ENCODE data around the gene MDH2. TPM values are rescaled to one million over a fixed set of nuclear protein-coding genes. Genes with fewer than 3 reads are reported as not detected.
"Not testable (repeated sequence)": the region's sequence is repeated elsewhere in the genome, so short reads cannot be mapped to it uniquely, and the experiment has no call there.

The MDH2 gene
- total and polyA plus RNA-seq, 4 donors: 54.3 to 200 (median 85.6) TPM

DNA sequence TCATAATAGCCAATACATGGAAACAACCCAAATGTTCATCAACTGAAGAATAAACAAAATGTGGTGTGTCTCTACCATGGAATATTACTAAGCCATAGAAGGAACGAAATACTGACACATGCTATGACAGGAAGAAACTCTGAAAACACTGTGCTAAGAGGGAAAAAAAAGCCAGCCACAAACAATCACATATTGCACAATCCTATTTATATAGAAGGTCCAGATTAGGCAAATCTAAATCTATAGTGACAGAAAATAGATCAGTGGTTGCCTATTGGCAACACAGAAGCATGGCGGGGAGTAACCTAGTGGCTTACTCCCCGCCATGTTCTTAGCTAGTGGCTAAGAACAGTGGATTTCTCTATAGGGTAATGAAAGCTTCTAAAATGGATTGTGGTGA is 48.0 kb downstream of the MDH2 start:
- TF ChIP-seq CTCF (IDR thresholded peaks at IDR 0.05; ENCODE audit: control extremely low read depth, extremely low read depth): no peak
- DNase-seq (no peak), ATAC-seq (ENCODE audit: insufficient read depth, low FRiP score) (no peak)
- Histone ChIP-seq H3K4me3 (no peak overlapping the region), H3K9me3 (ENCODE audit: control insufficient read depth in 4 of 4, insufficient read depth in 3 of 4, low read length in 3 of 4) (no peaks in the 10 kb centered on the region), H3K4me1 (ENCODE audit: control insufficient read depth in 5 of 5, insufficient read depth in 5 of 5, low read length in 5 of 5) (no peaks in the 10 kb centered on the region), H3K9ac (ENCODE audit: insufficient read depth in 1 of 2, low read length in 2 of 2) (no peak overlapping the region), H3K36me3 (ENCODE audit: control insufficient read depth in 4 of 4, insufficient read depth in 4 of 4, low read length in 4 of 4) (no peaks in the 10 kb centered on the region), H3K27ac (ENCODE audit: low read depth in 1 of 2, low read length in 1 of 2) (no peak overlapping the region), H3K27me3 (ENCODE audit: control insufficient read depth in 3 of 3, insufficient read depth in 3 of 3, low read length in 2 of 3) (no peaks in the 10 kb centered on the region)
- WGBS, 2 donors: 75 to 95% methylated on average over 3 of the region's 3 CpGs

DNA sequence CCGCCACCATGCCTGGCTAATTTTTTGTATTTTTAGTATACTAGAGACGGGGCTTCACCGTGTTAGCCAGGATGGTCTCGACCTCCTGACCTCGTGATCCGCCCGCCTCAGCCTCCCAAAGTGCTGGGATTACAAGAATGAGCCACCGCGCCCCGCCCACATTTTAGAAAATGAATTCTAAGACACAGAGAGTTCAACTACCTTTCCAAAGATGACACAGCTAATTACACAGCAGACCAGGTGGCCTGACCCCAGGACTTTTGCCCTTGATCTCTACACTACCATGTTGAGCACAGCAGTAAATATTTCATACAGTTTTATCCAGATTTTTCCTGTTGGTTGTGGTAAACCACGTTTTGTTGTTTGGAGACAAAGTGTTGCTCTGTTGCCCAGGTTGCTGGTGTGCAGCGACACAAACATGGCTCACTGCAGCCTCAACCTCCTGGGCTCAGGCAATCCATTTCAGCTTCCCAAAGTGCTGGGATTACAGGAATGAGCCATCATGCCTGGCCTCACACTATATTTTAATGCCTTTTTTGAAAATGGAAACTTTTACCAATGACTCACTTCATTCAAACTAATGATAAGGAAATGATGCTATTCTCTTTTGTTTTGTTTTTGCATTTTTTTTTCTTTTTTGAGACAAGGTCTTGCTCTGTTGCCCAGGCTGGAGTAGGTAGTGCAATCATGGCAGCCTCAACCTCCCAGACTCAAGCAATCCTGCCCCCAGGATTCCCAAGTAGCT is 54.0 kb downstream of the MDH2 start:
- not testable (repeated sequence) for H3K9me3 ChIP-seq (ENCODE audit: control insufficient read depth in 4 of 4, insufficient read depth in 3 of 4, low read length in 3 of 4); H3K27ac ChIP-seq (ENCODE audit: low read depth in 1 of 2, low read length in 1 of 2); H3K9ac ChIP-seq (ENCODE audit: insufficient read depth in 1 of 2, low read length in 2 of 2); DNase-seq; ATAC-seq (ENCODE audit: insufficient read depth, low FRiP score); H3K4me3 ChIP-seq; H3K4me1 ChIP-seq (ENCODE audit: control insufficient read depth in 5 of 5, insufficient read depth in 5 of 5, low read length in 5 of 5); H3K27me3 ChIP-seq (ENCODE audit: control insufficient read depth in 3 of 3, insufficient read depth in 3 of 3, low read length in 2 of 3); H3K36me3 ChIP-seq (ENCODE audit: control insufficient read depth in 4 of 4, insufficient read depth in 4 of 4, low read length in 4 of 4)
- whole genome bisulfite sequencing, 2 donors: 85 to 89% methylated on average over 11 to 12 of the region's 12 CpGs

DNA sequence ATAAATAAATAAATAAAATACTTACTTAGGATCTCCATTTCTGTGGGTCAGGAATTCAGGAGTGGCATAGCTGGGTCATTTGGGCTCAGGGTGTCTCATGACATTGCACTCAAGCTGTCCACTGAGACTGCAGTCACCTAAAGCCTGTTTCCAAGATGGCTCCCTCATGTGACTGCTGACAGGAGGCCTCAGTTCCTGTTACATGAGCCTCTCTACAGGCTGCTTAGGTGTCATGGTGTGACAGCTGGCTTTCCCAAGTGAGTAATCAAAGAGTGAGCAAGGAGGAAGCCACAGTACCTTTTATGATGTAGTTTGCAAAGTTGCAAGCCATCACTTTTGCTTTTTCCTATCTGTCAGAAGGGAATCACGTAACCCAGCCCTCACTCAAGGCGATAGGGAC is 55.9 kb downstream of the MDH2 start:
- not testable (repeated sequence) for ATAC-seq (ENCODE audit: insufficient read depth, low FRiP score); H3K9me3 ChIP-seq (ENCODE audit: control insufficient read depth in 4 of 4, insufficient read depth in 3 of 4, low read length in 3 of 4); H3K27me3 ChIP-seq (ENCODE audit: control insufficient read depth in 3 of 3, insufficient read depth in 3 of 3, low read length in 2 of 3); H3K4me3 ChIP-seq; H3K4me1 ChIP-seq (ENCODE audit: control insufficient read depth in 5 of 5, insufficient read depth in 5 of 5, low read length in 5 of 5); H3K27ac ChIP-seq (ENCODE audit: low read depth in 1 of 2, low read length in 1 of 2); DNase-seq; H3K36me3 ChIP-seq (ENCODE audit: control insufficient read depth in 4 of 4, insufficient read depth in 4 of 4, low read length in 4 of 4); H3K9ac ChIP-seq (ENCODE audit: insufficient read depth in 1 of 2, low read length in 2 of 2)
- WGBS, 2 donors: 98 to 99% methylated on average over 2 of the region's 2 CpGs

DNA sequence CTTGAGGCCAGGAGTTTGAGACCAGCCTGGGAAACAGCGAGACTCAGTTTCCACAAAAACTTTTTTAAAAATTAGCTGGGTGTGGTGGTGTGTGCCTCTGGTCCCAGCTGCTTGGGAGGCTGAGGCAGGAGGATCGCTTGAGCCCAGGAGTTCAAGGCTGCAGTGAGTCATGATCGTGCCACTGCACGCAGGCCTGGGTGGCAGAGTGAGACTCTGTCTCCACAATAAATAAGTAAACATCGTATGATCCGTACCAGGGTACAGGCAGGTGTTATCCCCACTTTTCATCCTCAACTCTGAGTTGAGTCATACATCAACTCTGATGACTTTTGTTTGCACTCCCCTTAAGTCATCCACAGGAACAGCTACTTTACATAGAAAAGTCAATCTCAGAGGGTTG is 58.2 kb downstream of the MDH2 start:
- H3K27ac ChIP-seq (ENCODE audit: low read depth in 1 of 2, low read length in 1 of 2); ATAC-seq (ENCODE audit: insufficient read depth, low FRiP score): not testable (repeated sequence)

GRCh38 chr7:76106893-76107292 is 59.0 kb downstream of the MDH2 start:
- Histone ChIP-seq H3K4me1 (ENCODE audit: control insufficient read depth in 5 of 5, insufficient read depth in 5 of 5, low read length in 5 of 5) (no peaks in the 10 kb centered on the region), H3K4me3 (no peak overlapping the region), H3K36me3 (ENCODE audit: control insufficient read depth in 4 of 4, insufficient read depth in 4 of 4, low read length in 4 of 4) (no peaks in the 10 kb centered on the region), H3K9me3 (ENCODE audit: control insufficient read depth in 4 of 4, insufficient read depth in 3 of 4, low read length in 3 of 4) (no peaks in the 10 kb centered on the region), H3K27me3 (ENCODE audit: control insufficient read depth in 3 of 3, insufficient read depth in 3 of 3, low read length in 2 of 3) (no peaks in the 10 kb centered on the region), H3K9ac (ENCODE audit: insufficient read depth in 1 of 2, low read length in 2 of 2) (no peak overlapping the region), H3K27ac (ENCODE audit: low read depth in 1 of 2, low read length in 1 of 2) (no peak overlapping the region)
- no peak for ATAC-seq (ENCODE audit: insufficient read depth, low FRiP score)
- no peak for DNase-seq
- 78 to 82% methylated on average over 5 of the region's 5 CpGs for WGBS, 2 donors
- no peak for TF ChIP-seq CTCF (IDR thresholded peaks at IDR 0.05; ENCODE audit: control extremely low read depth, extremely low read depth)

More for the DNA sequence above, 58.2 kb downstream of the MDH2 start:
- H3K4me1 ChIP-seq (ENCODE audit: control insufficient read depth in 5 of 5, insufficient read depth in 5 of 5, low read length in 5 of 5); DNase-seq; H3K9me3 ChIP-seq (ENCODE audit: control insufficient read depth in 4 of 4, insufficient read depth in 3 of 4, low read length in 3 of 4); H3K27me3 ChIP-seq (ENCODE audit: control insufficient read depth in 3 of 3, insufficient read depth in 3 of 3, low read length in 2 of 3); H3K9ac ChIP-seq (ENCODE audit: insufficient read depth in 1 of 2, low read length in 2 of 2); H3K4me3 ChIP-seq; H3K36me3 ChIP-seq (ENCODE audit: control insufficient read depth in 4 of 4, insufficient read depth in 4 of 4, low read length in 4 of 4): not testable (repeated sequence)
- WGBS, 2 donors: 93 to 94% methylated on average over 6 of the region's 6 CpGs
